Glutamatergic neuron (in vitro differentiated cells): ENCODE data around the gene AKAP3. TPM values are rescaled to one million over a fixed set of nuclear protein-coding genes. Genes with fewer than 3 reads are reported as not detected.
A peak's percentile ranks its signal among the peaks of the same experiment; 100 is the strongest.

Experiments
- DNase-seq: peaks from one replicate; pipeline ENCODE4 v3.0.0; 2022
- H3K27ac Mint-ChIP-seq: one replicate; pipeline ENCODE4 v1.8.0; 2020; ENCODE audit warnings: mild to moderate bottlenecking, mixed read lengths, inconsistent platforms; ENCODE audit not compliant: unreplicated experiment
- H3K27me3 Mint-ChIP-seq: one replicate; pipeline ENCODE4 v1.8.0; 2020; ENCODE audit warnings: mild to moderate bottlenecking, moderate library complexity, mixed read lengths, inconsistent platforms; ENCODE audit not compliant: unreplicated experiment
- H3K36me3 Mint-ChIP-seq: one replicate; pipeline ENCODE4 v1.8.0; 2020; ENCODE audit warnings: mild to moderate bottlenecking, mixed read lengths, inconsistent platforms; ENCODE audit not compliant: unreplicated experiment
- H3K4me1 Mint-ChIP-seq: one replicate; pipeline ENCODE4 v1.8.0; 2020; ENCODE audit warnings: mild to moderate bottlenecking, low read depth, mixed read lengths, inconsistent platforms; ENCODE audit not compliant: unreplicated experiment
- H3K4me3 Mint-ChIP-seq: one replicate; pipeline ENCODE4 v1.8.0; 2020; ENCODE audit warnings: mild to moderate bottlenecking, mixed read lengths, inconsistent platforms; ENCODE audit not compliant: unreplicated experiment
- H3K9me3 Mint-ChIP-seq: one replicate; pipeline ENCODE4 v1.8.0; 2020; ENCODE audit warnings: mild to moderate bottlenecking, moderate library complexity, mixed read lengths, inconsistent platforms; ENCODE audit not compliant: unreplicated experiment
- CTCF ChIP-seq: fragments of 200-600 bp; sonication (generic); IDR thresholded peaks from one replicate; pipeline ENCODE4 v1.5.0; 2021; ENCODE audit not compliant: partially characterized antibody, unreplicated experiment
- total RNA-seq: library from RNA; stranded (reverse); fragmentation: NEBNext Ultra II Directional; extraction: Animal tissue kit (Norgen Biotek cat#: 25700); gene quantifications from one replicate; pipeline ENCODE4 v1.2.1, GENCODE V29; 2021; ENCODE audit not compliant: unreplicated experiment

Gene AKAP3
- total RNA-seq, 1 donor from 2014 or later, result 3.3 TPM

DNA sequence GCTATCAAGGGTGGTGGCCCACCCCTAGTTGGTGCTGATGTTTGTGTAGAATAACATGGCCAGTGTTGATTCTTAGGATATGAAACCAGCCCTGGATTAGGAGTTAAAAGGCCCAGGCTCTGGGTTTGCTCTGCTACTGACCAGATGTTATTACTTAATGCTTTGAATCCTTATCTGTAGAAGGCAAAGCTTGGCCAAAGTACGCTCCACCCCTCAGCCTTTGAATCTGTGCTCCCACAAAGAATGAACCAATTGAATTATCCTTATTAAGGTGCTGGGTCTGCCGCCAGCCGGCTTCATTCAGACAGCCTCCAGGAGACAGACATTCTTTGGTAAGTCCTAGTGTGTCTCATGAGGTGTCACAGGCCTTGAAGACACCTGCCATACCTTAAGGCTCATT lies 41.8 kb downstream of the AKAP3 start:
- no peak overlapping the region for H3K27ac Mint-ChIP-seq
- no peaks in the 10 kb centered on the region for H3K27me3 Mint-ChIP-seq
- peaks cover 2% of the 10 kb centered on the region for H3K9me3 Mint-ChIP-seq
- H3K36me3 Mint-ChIP-seq, result no peaks in the 10 kb centered on the region
- H3K4me1 Mint-ChIP-seq, result peaks cover 11% of the 10 kb centered on the region
- TF ChIP-seq CTCF, result no peak
- DNase-seq, result no peak
- no peak overlapping the region for H3K4me3 Mint-ChIP-seq

DNA sequence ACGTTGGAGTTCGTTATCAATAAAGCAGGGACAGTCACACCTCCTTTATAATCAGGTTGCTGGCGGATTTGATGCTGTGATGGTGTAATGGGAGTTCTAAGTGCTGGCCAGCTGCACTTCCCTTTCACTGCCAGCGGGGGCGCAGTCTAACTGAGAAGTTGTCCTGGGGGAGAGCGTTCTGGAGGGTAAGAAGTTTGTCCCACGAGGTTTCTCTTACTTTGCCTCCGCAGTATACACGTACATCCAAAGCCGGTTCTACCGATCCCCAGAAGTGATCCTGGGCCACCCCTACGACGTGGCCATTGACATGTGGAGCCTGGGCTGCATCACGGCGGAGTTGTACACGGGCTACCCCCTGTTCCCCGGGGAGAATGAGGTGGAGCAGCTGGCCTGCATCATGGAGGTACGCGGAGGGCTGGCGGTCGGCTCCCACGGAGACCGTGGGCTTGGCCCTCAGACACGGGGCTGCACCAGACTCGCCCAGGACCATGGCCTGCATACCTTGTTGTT lies 44.1 kb downstream of the AKAP3 start:
- TF ChIP-seq CTCF, result peak; percentile 99
- Mint-ChIP-seq H3K36me3 (no peaks in the 10 kb centered on the region), H3K4me1 (peaks cover 11% of the 10 kb centered on the region), H3K4me3 (peak overlapping the region; percentile 98), H3K27me3 (no peaks in the 10 kb centered on the region), H3K27ac (peak overlapping the region; percentile 63), H3K9me3 (peaks cover 2% of the 10 kb centered on the region)
- peak; percentile 79 for DNase-seq

- Mint-ChIP-seq H3K36me3 (no peaks in the 10 kb centered on the region), H3K4me1 (peaks cover 11% of the 10 kb centered on the region), H3K4me3 (no peak overlapping the region), H3K27me3 (no peaks in the 10 kb centered on the region), H3K9me3 (peaks cover 2% of the 10 kb centered on the region), H3K27ac (no peak overlapping the region)
- DNase-seq, result no peak
- no peak for TF ChIP-seq CTCF
Measured at GRCh38 chr12:4603946-4604345, 44.9 kb downstream of the AKAP3 start.

DNA sequence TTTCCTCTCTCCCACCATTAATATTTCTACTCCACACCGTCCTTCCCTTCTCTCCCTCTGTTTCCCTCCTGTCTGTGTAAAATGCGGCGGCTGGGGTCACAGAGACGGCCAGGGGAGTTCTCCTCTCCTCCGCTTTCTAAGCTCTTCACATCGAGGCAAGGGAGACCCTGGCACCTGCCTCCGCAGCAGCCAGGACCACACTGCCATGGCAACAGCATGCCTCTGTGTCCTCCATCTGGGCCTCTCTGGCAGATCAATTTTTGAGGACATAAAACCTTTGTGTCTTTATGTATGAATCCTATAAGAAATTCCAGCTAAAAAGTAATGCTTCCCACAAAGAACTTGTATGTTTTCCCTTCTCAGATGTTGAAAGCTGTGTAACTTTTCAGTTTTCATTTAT lies 45.4 kb downstream of the AKAP3 start:
- Mint-ChIP-seq H3K27me3 (no peaks in the 10 kb centered on the region), H3K4me3 (no peak overlapping the region), H3K27ac (peak overlapping the region; percentile 0), H3K9me3 (peaks cover 2% of the 10 kb centered on the region), H3K36me3 (no peaks in the 10 kb centered on the region), H3K4me1 (peaks cover 11% of the 10 kb centered on the region)
- DNase-seq, result peak; percentile 43
- TF ChIP-seq CTCF, result no peak

GRCh38 chr12:4595881-4596280 lies 53.0 kb downstream of the AKAP3 start:
- TF ChIP-seq CTCF, result no peak
- Mint-ChIP-seq H3K9me3 (no peaks in the 10 kb centered on the region), H3K27me3 (no peaks in the 10 kb centered on the region), H3K4me3 (no peak overlapping the region), H3K27ac (no peak overlapping the region), H3K36me3 (no peaks in the 10 kb centered on the region), H3K4me1 (no peaks in the 10 kb centered on the region)
- DNase-seq, result no peak
